Measurements from ENCODE around the gene PTPN6.

- TF ChIP-seq CTCF (conservative IDR thresholded peaks at IDR 0.05; ENCODE audit: low read length) (no peak), EZH2phosphoT487 (IDR thresholded peaks at IDR 0.05; ENCODE audit: borderline replicate concordance) (no peak)
Measured at GRCh38 chr12:6957151-6957701, 6.1 kb downstream of the PTPN6 start.

All from Loucy (cell line).